ENCODE data around the gene PHACTR4.
"Not testable (repeated sequence)": the region's sequence is repeated elsewhere in the genome, so short reads cannot be mapped to it uniquely, and the experiment has no call there.

PHACTR4 gene

GRCh38 chr1:28354121-28354520 is 15.4 kb upstream of the PHACTR4 start:
- no peak overlapping the region for H3K4me3 ChIP-seq (ENCODE audit: low read length)
- TF ChIP-seq, protein P1, sequence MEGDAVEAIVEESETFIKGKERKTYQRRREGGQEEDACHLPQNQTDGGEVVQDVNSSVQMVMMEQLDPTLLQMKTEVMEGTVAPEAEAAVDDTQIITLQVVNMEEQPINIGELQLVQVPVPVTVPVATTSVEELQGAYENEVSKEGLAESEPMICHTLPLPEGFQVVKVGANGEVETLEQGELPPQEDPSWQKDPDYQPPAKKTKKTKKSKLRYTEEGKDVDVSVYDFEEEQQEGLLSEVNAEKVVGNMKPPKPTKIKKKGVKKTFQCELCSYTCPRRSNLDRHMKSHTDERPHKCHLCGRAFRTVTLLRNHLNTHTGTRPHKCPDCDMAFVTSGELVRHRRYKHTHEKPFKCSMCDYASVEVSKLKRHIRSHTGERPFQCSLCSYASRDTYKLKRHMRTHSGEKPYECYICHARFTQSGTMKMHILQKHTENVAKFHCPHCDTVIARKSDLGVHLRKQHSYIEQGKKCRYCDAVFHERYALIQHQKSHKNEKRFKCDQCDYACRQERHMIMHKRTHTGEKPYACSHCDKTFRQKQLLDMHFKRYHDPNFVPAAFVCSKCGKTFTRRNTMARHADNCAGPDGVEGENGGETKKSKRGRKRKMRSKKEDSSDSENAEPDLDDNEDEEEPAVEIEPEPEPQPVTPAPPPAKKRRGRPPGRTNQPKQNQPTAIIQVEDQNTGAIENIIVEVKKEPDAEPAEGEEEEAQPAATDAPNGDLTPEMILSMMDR (IDR thresholded peaks at IDR 0.05; ENCODE audit: insufficient read depth, low read depth, low read length, missing control alignments), result no peak
- peak; percentile 92 for DNase-seq (ENCODE audit: low read depth)

DNA sequence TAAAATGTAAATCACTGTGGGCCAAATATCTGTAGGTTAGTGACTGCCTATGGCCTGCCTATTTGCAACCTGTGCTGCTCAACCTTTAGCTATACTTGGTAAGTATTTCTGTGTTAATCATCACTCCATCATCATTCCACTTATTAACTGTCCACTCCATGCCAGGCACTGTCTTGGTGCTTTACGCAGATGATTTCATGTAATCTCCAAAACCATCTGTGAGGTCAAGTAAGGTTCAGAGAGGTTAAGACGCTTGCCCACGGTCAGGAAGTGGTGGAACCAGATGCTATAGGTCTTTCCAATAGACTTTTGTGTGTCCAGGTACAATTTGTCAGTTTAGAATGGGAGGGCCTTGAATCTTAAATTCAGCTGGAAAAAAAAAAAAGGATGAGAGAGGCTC is 10.8 kb upstream of the PHACTR4 start:
- DNase-seq (ENCODE audit: low read depth), result no peak
- TF ChIP-seq, protein P1 (IDR thresholded peaks at IDR 0.05; ENCODE audit: insufficient read depth, low read depth, low read length, missing control alignments), result no peak
- no peak overlapping the region for H3K4me3 ChIP-seq (ENCODE audit: low read length)

- no peak overlapping the region for H3K4me3 ChIP-seq (ENCODE audit: low read length)
- TF ChIP-seq, protein P1 (IDR thresholded peaks at IDR 0.05; ENCODE audit: insufficient read depth, low read depth, low read length, missing control alignments), result peak; percentile 71
- DNase-seq (ENCODE audit: low read depth), result peak; percentile 75
Observed at GRCh38 chr1:28359592-28360239, 9.8 kb upstream of the PHACTR4 start.

DNA sequence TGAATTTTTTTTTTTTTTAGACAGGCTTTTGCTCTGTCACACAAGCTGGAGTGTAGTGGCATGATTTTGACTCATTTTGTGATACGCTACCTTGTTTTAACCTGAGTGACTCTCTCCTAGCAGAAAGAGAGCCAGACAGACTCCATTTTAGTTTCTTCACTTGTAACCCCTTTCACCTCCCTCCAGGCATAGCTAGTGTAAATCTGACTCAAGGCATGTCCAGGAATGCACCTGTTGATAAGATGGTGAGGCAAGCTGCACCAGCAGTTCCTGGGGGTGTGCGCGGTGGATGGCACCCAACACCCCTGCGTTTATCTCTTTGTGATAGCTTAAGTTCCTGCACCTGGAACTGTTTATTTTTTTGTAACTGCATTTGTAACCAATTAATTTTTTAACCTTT is 4.7 kb upstream of the PHACTR4 start:
- TF ChIP-seq, protein P1 (IDR thresholded peaks at IDR 0.05; ENCODE audit: insufficient read depth, low read depth, low read length, missing control alignments), result no peak
- DNase-seq (ENCODE audit: low read depth), result no peak
- H3K4me3 ChIP-seq (ENCODE audit: low read length), result no peak overlapping the region

GRCh38 chr1:28365864-28366263 is 3.7 kb upstream of the PHACTR4 start:
- TF ChIP-seq, protein P1 (IDR thresholded peaks at IDR 0.05; ENCODE audit: insufficient read depth, low read depth, low read length, missing control alignments), result no peak
- DNase-seq (ENCODE audit: low read depth), result peak; percentile 84

DNA sequence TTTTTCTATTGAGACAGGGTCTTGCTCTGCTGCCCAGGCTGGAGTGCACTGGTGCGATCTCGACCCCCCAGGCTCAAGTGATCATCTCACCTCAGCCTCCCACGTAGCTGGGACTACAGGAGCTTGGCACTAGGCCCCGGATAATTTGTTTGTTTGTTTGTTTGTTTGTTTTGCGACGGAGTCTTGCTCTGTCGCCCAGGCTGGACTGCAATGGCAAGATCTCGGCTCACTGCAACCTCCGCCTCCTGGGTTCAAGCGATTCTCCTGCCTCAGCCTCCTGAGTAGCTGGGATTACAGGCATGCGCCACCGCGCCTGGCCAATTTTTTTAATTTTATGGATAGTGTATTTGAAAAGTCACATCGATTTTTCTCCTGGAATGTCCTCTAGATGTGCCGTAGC is 932 bp upstream of the PHACTR4 start:
- DNase-seq (ENCODE audit: low read depth); H3K4me3 ChIP-seq (ENCODE audit: low read length): not testable (repeated sequence)

More at GRCh38 chr1:28365864-28366263, 3.7 kb upstream of the PHACTR4 start:
- H3K4me3 ChIP-seq (ENCODE audit: low read length), result no peak overlapping the region

DNA sequence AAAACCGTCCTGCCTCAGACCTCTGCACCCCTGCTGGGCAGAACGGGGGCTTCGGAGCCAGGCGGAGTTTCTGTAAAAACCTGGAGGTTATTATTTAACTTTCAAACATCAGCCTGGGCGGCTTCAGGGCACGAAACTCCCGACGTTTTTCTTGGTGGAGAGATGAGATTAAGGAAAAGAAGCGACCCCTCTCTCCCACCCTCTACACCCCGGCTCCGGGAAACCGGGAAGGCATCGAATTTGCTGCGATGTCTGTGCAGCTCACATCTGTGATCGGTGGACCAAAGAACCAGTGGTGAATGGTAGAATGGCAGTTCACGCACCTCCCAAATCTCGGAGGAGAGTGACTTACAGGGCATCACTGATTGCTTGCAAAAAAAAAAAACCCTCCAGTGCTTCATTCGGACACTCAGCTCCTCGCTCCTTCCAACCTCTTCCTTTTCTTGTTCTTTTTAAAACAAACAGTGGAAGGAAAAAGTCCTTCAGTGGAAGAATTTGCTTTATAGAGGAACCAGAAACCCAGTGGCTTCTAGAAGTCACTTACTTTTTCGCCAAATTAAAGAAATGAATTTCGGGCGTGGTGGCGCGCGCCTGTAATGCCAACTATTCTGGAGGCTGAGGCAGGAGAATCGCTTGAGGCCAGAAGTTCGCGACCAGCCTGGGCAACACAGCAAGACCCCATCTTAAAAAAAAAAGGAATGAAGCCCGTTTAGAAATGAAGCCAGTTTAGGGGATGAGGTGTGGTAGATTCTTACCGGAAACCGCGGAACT is 884 bp downstream of the PHACTR4 start:
- DNase-seq (ENCODE audit: low read depth), result peak; percentile 52
- TF ChIP-seq, protein P1 (IDR thresholded peaks at IDR 0.05; ENCODE audit: insufficient read depth, low read depth, low read length, missing control alignments), result peak; percentile 25
- H3K4me3 ChIP-seq (ENCODE audit: low read length), result peak overlapping the region; percentile 73

All from epithelial cell of esophagus (primary cell).